ENCODE data around the gene ANKRD65. TPM values are rescaled to one million over a fixed set of nuclear protein-coding genes. Genes with fewer than 3 reads are reported as not detected.
"Not testable (repeated sequence)": the region's sequence is repeated elsewhere in the genome, so short reads cannot be mapped to it uniquely, and the experiment has no call there.

Gene ANKRD65
- total RNA-seq, 2 experiments from 2014 or later, result not detected

DNA sequence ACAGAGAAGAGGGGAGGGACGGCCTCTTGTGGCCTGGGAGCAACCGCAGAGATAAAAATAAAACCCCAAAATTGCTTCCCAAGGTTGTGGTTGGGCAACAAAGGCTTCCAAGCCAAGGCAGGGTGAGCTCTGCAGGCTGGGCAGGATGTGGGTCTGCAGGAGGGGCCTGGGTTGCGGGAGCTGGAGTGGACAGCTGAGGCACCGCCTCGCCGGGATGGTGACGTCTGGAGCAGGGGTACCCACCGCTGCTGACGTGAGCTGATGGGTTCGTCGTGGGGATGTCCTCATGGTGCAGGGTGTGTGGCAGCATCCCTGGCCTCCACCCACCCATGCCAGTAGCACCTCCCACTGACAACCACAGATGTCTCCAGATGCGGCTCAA lies 49.7 kb downstream of the ANKRD65 start:
- ChIA-PET CTCF (interaction anchor here (0.6 to 5.3 kb wide), 24 partner anchors 12 to 387 kb away, joined by 3 to 40 read pairs (median 4); partner anchors contain the start of gene CCNL2), POLR2A (interaction anchor here (1.0 to 2.0 kb wide), 12 partner anchors 13 to 593 kb away, joined by 3 to 11 read pairs (median 4); partner anchors contain the start of genes MRPL20 and MXRA8)
- peak; percentile 9 for ATAC-seq
- Mint-ChIP-seq H3K36me3 (ENCODE audit: low read depth) (peaks cover 9% of the 10 kb centered on the region), H3K27ac (no peak overlapping the region), H3K4me3 (no peak overlapping the region), H3K9me3 (no peaks in the 10 kb centered on the region), H3K27me3 (no peaks in the 10 kb centered on the region), H3K4me1 (ENCODE audit: low read depth) (peaks cover 28% of the 10 kb centered on the region)
- TF ChIP-seq CTCF (IDR thresholded peaks at IDR 0.05), result no peak
- intact Hi-C loops (cut with micrococcal nuclease), result no loop called here
- DNase-seq, result peak; percentile 71

- DNase-seq (no peak), ATAC-seq (no peak)
- no peak overlapping the region for H3K27ac Mint-ChIP-seq
- intact Hi-C loops (cut with micrococcal nuclease), result no loop called here
- TF ChIP-seq CTCF (IDR thresholded peaks at IDR 0.05), result no peak
- POLR2A ChIA-PET, result interaction anchor here (1.1 to 2.0 kb wide), 6 partner anchors 13 to 593 kb away, joined by 3 to 10 read pairs (median 3); partner anchors contain the start of gene MXRA8
- H3K27me3 Mint-ChIP-seq, result no peaks in the 10 kb centered on the region
- H3K36me3 Mint-ChIP-seq (ENCODE audit: low read depth), result peaks cover 9% of the 10 kb centered on the region
- CTCF ChIA-PET, result interaction anchor here (0.6 to 5.3 kb wide), 16 partner anchors 12 to 254 kb away, joined by 3 to 40 read pairs (median 6); partner anchors contain the start of gene CCNL2
- H3K4me3 Mint-ChIP-seq, result no peak overlapping the region
- H3K9me3 Mint-ChIP-seq, result no peaks in the 10 kb centered on the region
- peaks cover 27% of the 10 kb centered on the region for H3K4me1 Mint-ChIP-seq (ENCODE audit: low read depth)
Measured at GRCh38 chr1:1370771-1371300, 50.2 kb downstream of the ANKRD65 start.

DNA sequence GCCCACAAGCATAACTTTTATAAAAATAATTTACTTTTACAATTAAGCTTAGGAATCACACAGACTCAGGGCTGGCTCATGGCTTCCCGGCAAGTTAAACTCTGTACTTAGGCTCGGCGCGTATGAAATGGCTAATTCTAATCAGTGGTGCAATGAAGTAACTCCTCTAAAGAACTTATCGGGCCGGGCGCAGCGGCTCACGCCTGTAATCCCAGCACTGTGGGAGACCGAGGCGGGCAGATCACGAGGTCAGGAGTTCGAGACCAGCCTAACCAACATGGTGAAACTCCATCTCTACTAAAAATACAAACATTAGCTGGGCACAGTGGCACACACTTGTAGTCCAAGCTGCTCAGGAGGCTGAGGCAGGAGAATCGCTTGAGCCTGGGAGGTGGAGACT lies 51.0 kb downstream of the ANKRD65 start:
- CTCF ChIA-PET, result interaction anchor here (1.3 to 5.3 kb wide), 3 partner anchors 17 to 247 kb away, joined by 5 to 40 read pairs (median 6); no protein-coding TSS in a partner anchor
- ATAC-seq; H3K27me3 Mint-ChIP-seq; DNase-seq; H3K36me3 Mint-ChIP-seq (ENCODE audit: low read depth); H3K9me3 Mint-ChIP-seq; POLR2A ChIA-PET; H3K27ac Mint-ChIP-seq; intact Hi-C loops (cut with micrococcal nuclease); H3K4me3 Mint-ChIP-seq: not testable (repeated sequence)
- H3K4me1 Mint-ChIP-seq (ENCODE audit: low read depth), result peaks cover 27% of the 10 kb centered on the region

Other genes with a start within 250 kb of the ANKRD65 start
- not detected for gene TTLL10, start 247.4 kb downstream of the ANKRD65 start, total RNA-seq
- gene TNFRSF18, start 214.7 kb downstream of the ANKRD65 start, total RNA-seq, result 100 to 1,000 TPM; 126 to 135 TPM
- gene TNFRSF4, start 207.1 kb downstream of the ANKRD65 start, total RNA-seq, result 100 to 1,000 TPM; 137 to 142 TPM
- gene SDF4, start 189.3 kb downstream of the ANKRD65 start, total RNA-seq, result 10 to 100 TPM; 81.5 to 87.5 TPM
- 10 to 100 TPM; 13.1 to 14.3 TPM for gene B3GALT6, start 189.0 kb downstream of the ANKRD65 start, total RNA-seq
- gene C1QTNF12, start 174.6 kb downstream of the ANKRD65 start, total RNA-seq, result 1 to 10 TPM; 2.6 to 4.9 TPM
- 10 to 100 TPM; 52.3 to 59.2 TPM for gene UBE2J2, start 147.4 kb downstream of the ANKRD65 start, total RNA-seq
- gene SCNN1D, start 140.8 kb downstream of the ANKRD65 start, total RNA-seq, result 1 to 10 TPM; 4.9 to 5.6 TPM
- 10 to 100 TPM; 41.1 to 42.5 TPM for gene ACAP3, start 113.3 kb downstream of the ANKRD65 start, total RNA-seq
- 10 to 100 TPM; 23.9 to 25.4 TPM for gene PUSL1, start 112.7 kb downstream of the ANKRD65 start, total RNA-seq
- 100 to 1,000 TPM; 110 to 122 TPM for gene INTS11, start 96.6 kb downstream of the ANKRD65 start, total RNA-seq
- gene CPTP, start 96.5 kb downstream of the ANKRD65 start, total RNA-seq, result 10 to 100 TPM in 1 of 2 experiments, 1 to 10 TPM in 1; 8.4 to 11.0 TPM
- gene TAS1R3, start 90.0 kb downstream of the ANKRD65 start, total RNA-seq, result under 1 TPM; 0.13 to 0.14 TPM
- 10 to 100 TPM; 37.2 to 39.2 TPM for gene DVL1, start 71.9 kb downstream of the ANKRD65 start, total RNA-seq
- gene MXRA8, start 62.7 kb downstream of the ANKRD65 start, total RNA-seq, result under 1 TPM; 0.92 to 0.98 TPM
- 100 to 1,000 TPM; 127 TPM for gene AURKAIP1, start 46.1 kb downstream of the ANKRD65 start, total RNA-seq
- gene CCNL2, start 21.9 kb downstream of the ANKRD65 start, total RNA-seq, result 10 to 100 TPM; 86.3 to 92.4 TPM
- gene MRPL20, start 14.0 kb downstream of the ANKRD65 start, total RNA-seq, result 100 to 1,000 TPM; 127 to 129 TPM
- gene VWA1, start 14.4 kb upstream of the ANKRD65 start, total RNA-seq, result under 1 TPM; 0.72 to 0.97 TPM
- 1 to 10 TPM in 1 of 2 experiments, under 1 TPM in 1; 0.99 to 1.8 TPM for gene ATAD3C, start 28.4 kb upstream of the ANKRD65 start, total RNA-seq
- gene ATAD3B, start 50.5 kb upstream of the ANKRD65 start, total RNA-seq, result 10 to 100 TPM; 42.5 to 48.1 TPM
- 10 to 100 TPM; 61.7 to 65.1 TPM for gene ATAD3A, start 90.9 kb upstream of the ANKRD65 start, total RNA-seq
- under 1 TPM; 0.45 to 0.74 TPM for gene TMEM240, start 119.3 kb upstream of the ANKRD65 start, total RNA-seq
- gene SSU72, start 153.6 kb upstream of the ANKRD65 start, total RNA-seq, result 100 to 1,000 TPM; 111 to 113 TPM
- 1 to 10 TPM; 2.8 to 3.6 TPM for gene FNDC10, start 178.9 kb upstream of the ANKRD65 start, total RNA-seq
- gene MIB2, start 194.2 kb upstream of the ANKRD65 start, total RNA-seq, result 10 to 100 TPM; 40.1 to 41.3 TPM
- gene MMP23B, start 210.9 kb upstream of the ANKRD65 start, total RNA-seq, result 1 to 10 TPM; 3.3 to 4.0 TPM
- gene CDK11B, start 237.7 kb upstream of the ANKRD65 start, total RNA-seq, result 10 to 100 TPM; 29.4 to 32.0 TPM